GM21786 (cell line): ENCODE data around the gene ABO.
"Not testable (repeated sequence)": the region's sequence is repeated elsewhere in the genome, so short reads cannot be mapped to it uniquely, and the experiment has no call there.

Source experiments
- ATAC-seq: cut with Tn5 transposase; IDR thresholded peaks from one replicate; pipeline ENCODE4 v1.9.1; 2021; ENCODE audit not compliant: unreplicated experiment

Gene ABO

DNA sequence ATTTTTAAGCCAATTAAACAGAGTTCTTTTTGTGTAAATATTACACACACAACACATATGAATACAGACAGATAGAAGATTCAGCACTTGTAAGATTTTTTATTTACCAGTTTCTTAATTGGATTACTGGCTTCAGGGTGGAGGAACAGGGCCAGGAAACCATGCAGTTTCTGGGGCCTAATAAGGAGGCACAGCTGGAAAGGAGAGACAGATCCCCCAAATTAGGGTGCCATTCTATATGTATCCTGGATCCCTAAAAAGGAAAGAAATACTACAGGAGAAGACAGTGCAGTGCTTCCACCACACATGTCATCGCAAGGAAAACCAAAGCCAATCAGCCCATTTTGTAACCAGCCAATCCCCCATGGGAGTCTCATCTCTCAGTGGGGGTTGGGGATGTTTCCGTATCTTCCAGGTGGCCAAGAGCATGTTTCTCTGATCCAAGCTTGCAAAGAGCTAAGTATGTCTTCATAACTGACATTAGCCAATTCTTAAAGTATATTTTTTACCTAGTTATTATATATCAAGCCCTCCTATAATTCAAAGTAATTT, 15.8 kb upstream of the ABO start:
- ATAC-seq = no peak

DNA sequence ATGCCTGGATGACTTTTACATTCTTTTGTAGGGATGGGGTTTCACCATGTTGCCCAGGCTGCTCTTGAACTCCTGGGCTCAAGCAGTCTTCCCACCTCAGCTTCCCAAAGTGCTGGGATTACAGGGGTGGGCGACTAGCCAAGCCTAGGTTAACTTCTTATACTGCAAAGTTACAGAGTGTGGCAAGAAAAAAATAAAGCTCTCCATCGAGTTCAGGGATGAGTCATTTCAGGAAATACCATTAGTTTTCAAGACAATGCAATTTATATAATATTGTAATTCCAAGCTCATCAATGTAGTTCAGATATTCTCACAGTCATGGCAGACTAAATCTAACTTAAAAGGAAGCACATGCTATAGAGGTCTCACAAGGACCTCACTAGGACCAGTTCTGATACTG, 11.5 kb upstream of the ABO start:
- ATAC-seq = no peak

DNA sequence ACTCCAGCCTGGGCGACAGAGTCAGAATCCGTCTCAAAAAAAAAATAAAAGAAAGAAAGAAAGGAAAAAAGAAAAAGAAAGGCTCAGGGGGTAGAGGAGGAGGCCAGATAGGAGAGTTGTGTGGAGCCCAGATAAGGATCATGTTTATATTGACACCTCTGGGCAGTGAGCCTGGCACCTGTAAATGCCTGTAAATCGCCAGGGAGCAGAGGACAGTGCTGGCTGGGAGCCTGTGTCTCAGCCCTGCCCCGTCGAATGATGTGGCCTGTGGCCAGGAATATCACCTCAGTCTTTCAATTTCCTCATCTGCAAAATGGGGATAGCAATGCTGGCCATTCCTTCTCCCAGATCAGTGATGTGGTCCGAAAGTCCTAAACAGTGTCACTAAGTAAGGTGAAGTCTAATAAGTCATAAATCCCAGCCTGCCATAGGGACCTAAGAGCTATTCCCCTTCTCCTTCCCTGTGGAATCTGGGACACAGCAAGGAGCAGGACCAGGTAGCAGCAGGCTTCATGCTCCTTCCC, 10.3 kb upstream of the ABO start:
- ATAC-seq = no peak

DNA sequence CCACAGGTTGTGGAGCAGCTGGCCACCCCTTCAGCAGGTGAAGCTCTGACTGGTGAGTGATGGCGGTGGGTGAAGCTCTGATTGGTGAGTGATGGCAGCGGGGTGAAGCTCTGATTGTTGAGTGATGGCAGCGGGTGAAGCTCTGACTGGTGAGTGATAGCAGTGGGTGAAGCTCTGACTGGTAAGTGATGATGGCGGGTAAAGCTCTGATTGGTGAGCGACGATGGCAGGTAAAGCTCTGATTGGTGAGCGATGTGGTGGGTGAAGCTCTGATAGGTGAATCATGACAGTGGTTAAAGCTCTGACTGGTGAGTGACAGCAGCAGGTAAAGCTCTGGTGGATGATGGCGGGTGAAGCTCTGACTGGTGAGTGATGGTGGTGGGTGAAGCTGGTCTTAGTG, 9.4 kb upstream of the ABO start:
- no peak for ATAC-seq

DNA sequence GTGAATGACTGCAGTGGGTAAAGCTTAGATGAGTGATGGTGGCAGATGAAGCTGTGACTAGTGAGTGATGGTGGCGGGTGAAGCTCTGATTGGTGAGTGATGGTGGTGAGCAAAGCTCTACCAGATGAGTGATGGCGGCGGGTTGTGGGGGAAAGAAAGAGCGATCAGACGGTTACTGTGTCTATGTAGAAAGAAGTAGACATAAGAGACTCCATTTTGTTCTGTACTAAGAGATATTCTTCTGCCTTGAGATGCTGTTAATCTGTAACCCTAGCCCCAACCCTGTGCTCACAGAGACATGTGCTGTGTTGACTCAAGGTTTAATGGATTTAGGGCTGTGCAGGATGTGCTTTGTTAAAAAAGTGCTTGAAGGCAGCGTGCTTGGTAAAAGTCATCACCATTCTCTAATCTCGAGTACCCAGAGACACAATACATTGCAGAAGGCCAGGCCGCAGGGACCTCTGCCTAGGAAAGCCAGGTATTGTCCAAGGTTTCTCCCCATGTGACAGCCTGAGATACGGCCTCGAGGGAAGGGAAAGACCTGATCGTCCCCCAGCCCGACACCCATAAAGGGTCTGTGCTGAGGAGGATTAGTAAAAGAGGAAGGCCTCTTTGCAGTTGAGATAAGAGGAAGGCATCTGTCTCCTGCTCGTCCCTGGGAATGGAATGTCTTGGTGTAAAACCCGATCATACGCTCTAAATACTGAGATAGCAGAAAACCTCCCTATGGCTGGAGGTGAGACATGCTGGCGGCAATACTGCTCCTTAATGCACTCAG, 8.4 kb upstream of the ABO start:
- ATAC-seq = not testable (repeated sequence)

DNA sequence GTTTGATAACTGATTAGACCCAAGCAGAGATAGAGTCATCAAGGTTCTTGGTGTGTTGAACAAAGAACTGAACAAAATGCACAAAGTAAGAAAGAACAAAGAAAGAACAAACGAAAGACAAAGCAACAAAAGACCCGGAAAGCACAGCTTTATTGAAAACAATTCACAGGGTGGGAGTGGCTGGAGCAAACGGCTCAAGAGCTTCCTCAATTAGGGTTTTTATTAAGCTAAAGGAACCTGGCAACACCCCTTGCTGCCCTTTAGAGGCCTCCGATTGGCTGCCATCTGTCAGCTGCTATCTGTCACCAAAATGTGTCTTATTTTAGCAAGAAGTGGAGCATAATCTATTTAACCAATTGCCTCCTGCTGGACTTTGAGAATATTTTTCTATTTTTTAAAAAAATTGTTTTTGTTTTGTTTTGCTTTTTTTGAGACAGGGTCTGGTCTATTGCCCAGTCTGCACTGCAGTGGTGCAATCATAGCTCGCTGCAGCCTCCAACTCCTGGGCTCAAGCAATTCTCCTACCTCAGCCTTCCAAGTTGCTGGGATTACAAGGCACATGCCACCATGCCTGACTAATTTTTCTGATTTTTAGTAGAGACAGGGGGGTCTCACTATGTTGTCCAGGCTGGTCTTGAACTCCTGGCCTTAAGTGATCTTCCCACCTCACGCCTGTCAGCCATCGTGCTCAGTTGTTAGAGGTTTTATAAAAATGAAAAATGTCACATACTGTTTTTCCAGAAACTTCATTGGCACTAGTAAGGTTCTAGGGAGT, 7.7 kb upstream of the ABO start:
- no peak for ATAC-seq

DNA sequence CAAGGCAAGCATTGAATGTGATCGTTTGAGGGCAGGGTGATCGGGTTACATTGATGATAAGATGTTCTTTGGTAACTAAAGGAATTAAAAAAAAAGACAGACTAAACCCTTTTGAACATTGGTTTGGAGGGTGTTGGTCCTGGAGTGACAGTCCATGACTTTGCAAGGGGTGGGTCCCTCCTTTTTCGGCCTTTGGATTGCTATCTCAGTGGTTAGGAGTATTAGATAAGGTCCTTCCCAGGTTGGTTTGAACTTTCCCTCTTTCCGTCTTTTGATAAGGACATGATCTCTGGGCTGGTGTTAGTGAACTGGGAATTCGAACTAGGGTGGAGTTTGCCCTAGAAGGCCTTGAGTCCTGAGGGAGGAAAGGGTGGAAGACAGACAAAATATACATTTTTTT, 5.4 kb upstream of the ABO start:
- ATAC-seq = no peak

DNA sequence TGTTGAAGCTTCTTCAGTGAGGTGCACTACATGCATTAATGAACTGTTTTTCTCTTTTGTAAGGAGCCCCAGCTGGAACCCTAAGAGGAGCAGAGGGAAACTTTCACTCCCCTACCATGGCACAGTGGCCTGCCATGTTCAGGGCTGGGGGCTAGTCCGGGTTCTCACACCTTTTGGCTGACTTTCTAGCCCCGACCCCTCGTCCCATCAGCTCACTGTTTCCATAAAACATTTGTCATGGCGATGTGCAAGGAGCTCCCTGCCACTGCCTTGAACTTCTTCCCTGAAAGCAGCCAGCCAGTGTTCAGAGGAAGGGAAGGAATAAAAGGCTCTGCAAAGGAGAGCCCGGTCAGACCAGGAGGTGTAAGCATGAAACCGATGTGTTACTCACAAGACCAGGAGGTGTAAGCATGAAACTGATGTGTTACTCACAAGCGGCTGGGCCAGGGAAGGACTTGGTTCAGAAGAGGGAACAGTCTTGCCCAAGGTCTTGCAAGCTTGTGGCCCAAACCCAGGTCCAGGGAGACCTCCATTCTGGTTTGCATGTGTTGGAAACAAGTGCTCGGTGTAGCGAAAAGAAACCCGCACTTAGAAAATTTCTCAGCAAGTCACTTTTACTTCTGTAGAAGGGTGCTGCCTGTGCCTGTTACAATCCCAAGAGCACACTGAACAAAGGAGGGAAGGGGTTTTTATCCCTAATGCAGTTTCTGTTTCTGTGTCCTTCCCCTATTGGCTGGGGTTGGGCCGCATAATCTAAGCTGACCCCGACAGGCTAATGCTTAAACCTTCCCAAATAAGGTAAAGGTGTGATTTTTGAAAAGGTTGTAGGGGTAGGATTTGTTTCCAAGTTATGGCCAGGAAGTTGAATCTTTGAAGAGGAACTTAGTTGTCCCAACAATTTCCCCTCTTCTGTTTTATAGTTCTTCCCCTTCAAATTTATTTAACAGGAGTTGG, 3.4 kb upstream of the ABO start:
- no peak for ATAC-seq

DNA sequence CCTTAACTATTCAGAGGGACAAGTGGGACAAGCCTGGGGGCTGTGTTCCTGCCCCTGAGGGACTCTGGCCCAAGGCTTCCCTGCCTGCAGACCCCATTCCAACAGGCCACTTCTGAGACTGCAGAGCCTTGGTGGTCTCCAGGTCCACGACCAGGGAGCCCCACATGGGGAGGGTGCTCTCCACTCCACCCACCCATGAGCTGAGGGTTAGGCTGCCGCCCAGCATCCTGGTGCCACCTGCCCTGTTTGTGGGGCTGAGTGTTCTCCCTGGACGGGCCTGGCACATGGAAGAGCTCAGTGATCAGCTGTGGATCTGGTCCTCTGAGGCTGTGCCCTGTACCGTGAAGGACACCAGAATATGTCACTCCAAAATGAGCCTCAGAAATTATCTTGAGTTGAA, 2.5 kb upstream of the ABO start:
- ATAC-seq = no peak

DNA sequence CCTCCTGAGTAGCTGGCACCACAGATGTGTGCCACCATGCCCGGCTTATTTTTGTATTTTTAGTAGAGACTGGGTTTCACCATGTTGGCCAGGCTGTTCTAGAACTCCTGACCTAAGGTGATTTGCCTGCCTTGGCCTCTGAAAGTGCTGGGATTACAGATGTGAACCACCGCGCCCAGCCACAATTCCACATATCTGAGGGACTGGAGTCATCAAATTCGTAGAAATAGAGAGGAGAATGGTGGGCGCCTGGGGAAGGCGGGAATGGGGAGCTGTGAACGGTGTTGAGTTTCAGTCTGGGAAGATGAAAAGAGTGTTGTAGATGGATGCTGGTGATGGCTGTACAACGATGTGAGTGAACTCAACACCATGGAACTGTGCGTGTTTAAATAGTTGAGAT, 1.9 kb upstream of the ABO start:
- no peak for ATAC-seq

DNA sequence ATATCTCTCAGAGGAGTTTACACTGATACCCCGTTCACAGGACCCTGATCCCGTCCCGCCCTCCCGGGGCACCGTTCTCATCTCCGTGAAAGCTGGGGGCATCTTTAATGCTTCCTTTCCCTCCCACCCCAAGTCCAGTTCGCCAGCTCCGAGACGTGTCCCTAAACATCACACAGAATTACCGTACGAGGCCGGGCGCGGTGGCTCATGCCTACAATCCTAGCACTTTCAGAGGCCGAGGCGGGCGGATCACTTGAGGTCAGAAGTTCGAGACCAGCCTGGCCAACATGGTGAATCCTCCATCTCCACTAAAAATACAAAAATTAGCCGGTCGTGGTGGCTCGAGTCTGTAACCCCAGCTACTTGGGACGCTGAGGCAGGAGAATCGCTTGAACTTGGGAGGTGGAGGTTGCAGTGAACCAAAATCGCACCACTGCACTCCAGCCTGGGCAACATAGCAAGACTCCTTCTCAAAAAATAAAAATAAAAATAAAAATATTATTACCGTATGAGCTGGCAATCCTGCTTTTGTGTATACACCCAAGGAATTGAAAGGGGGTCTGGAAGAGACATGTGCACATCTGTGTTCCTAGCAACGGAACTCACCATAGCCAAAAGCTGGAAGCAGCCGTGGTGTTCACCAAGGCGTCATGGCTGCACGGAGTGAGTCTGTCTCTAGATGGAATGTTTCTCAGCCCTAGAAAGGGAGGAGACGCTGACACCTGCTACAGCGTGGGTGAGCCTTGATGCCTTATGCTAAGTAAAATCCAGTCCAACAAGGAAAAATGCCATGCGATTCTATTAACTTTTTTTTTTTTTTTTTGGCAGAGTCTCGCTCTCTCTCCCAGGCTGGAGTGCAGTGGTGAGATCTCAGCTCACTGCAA, 1.2 kb upstream of the ABO start:
- ATAC-seq = no peak

DNA sequence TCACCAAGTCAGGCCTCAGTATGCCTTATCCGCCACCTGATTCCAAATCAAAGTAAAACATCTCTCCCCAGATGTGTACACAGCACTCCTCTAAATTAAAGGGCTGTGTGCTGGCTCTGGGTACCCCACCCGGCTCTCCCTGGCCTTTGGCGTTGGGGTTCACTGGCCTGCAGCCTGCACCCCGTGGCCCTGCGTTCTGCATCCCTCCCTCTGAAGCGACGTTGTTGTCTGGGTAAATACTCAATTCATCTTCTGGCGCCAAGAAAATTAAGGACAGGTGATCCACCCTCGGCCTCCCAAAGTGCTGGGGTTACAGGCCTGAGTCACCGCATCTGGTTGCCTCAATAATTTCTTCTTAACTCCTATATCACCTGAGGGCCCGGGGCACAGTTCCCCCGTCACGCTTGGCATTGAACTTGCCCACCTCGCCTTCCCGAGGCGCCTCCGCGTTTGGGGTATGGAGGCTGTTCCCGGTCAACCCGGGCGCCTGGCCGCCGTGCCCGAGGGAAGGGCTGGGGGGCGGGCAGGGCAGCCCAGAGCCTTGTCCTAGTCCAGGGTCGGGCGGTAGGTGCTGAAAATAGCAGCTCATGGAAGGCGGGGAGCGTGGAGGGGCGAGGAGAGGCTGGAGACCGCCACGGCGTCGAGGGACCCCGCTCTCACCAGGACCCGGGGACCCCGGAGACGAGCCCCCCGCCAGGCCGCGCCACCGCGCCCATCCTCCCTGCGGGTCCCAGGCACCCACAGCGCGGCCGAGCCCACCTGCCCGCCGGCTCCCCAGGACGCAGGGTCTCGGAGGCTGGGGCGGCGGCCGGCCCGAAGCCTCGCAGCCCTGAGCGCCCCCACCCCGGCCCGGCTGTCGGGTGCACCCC, 531 bp downstream of the ABO start:
- ATAC-seq = no peak

DNA sequence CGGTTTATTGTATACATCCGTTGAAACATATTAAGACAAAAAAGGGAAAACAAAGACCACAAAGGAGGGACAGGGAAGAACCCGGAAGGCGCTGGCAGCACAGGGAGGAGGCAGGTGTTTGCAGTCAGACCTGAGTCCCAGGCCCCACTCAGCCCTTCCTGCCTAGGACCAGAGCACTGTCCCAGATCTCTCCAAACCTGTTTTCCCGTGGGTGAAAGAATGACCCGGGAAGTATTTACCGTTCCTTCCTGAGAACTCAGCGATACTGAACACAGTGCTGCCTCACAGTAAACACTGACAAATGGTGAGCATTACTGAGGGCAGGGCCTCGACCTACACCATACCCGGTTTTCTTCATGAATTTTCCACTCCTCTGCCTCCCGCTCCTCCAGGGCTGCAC, 1.2 kb downstream of the ABO start:
- ATAC-seq = no peak

DNA sequence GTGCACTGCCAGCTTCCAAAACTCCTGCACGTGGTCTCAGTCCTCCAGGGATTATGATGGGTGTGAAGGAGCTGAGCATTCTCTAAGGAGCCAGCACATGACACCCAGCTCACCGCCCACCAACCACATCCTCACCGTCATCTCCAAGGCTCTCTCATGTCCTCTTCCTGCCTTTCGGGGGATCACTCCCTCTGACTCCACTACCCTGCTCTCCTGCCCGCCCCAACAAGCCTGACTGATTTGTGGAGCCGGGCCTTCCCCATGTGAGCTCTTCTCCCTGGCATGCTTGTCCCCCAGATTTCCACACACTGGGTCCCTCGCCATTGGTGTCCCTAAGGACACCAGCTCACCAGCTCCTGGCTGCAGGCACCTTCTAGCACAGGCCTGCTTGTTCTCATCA, 1.9 kb downstream of the ABO start:
- no peak for ATAC-seq

DNA sequence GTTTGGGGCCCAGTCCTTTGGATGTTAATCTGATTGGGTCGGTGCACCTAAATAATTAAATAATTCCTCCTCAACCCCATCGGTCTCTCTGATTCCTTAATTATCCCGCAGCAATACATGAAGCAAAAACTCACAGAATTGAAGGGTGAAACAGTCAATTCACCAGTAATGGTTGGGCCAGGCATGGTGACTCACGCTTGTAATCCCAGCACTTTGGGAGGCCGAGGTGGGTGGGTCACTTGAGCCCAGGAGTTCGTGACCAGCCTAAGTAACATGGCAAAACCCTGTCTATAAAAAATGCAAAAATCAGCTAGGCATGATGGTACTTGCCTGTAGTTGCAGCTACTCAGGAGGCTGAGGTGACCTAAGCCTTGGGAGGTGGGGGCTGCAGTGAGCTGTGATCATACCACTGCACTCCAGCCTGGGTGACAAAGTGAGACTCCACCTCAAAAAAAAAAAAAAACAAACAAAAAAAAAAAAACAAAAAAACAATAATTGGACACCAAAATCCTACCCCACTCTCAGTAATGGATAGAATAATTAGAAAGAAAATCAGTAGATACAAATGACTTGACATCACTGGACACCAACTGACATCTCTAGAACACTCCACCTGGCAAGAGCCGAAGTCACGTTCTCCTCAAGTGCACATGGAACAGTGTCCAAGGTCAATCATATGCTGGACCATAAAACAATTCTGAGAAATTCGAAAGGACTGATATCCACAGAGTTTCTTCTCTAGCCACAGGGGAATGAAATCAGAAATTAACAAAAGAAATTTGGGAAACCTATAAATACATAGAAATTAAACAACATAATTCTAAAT, 5.3 kb downstream of the ABO start:
- ATAC-seq = no peak

DNA sequence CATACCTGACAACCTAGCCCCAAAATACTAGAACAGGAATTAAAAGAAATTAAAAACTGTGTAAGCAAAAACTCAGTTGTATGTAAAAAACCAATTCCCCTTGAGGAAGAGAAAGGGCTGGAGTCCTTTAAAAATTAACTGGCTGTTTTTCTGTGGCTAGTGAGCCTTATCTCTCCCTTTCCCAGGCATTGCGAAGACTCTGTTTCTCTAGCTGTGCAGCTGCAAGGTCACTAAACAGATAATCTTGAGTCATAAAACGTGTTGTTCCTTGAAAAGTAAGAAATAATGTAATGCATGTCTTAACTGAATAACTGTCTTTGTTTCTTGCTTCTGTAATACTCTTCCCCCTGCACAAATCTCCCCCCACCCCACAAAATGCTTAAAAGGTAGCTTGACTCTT, 5.9 kb downstream of the ABO start:
- not testable (repeated sequence) for ATAC-seq

DNA sequence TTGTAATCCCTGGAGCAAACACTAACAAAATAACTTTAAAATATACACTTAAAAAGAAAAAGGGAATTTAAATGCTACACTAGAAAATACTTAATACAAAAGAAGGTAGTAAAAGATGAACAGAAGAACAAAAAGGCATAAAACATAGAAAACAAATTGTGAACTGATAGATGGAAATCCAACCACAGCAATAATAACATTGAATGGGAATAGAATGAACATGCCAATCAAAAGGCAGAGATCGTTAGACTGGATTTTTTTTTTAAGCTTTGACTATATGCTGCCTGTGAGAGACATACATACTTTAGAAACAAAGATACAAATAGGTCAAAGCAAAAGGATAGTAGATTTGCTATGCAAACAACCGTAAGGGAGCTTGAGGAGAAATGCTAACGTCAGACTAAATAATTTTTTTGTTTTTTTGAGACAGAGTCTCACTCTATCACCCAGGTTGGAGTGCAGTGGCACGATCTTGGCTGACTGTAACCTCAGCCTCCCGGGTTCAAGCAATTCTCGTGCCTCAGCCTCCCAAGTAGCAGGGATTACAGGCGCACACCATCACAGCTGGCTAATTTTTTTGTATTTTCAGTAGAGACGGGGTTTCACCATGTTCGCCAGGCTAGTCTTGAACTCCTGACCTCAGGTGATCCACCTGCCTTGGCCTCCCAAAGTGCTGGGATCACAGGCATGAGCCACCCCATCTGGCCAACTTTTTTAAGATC, 6.5 kb downstream of the ABO start:
- ATAC-seq = no peak
